Hematopoietic multipotent progenitor cell treated with erythropoietin and hydrocortisone succinate and interleukin-3 and kit ligand, for 15 days (in vitro differentiated cells): ENCODE results near the gene CCP110.
A peak's percentile ranks its signal among the peaks of the same experiment; 100 is the strongest.
"Not testable (repeated sequence)": the region's sequence is repeated elsewhere in the genome, so short reads cannot be mapped to it uniquely, and the experiment has no call there.

Experiments used
- DNase-seq: peaks from one replicate; pipeline ENCODE4 v3.0.0-alpha.2; 2015; ENCODE audit warnings: low spot score

The CCP110 gene

GRCh38 chr16:19513377-19514053 lies 10.2 kb upstream of the CCP110 start:
- no peak for DNase-seq

- DNase-seq = no peak
These were observed 8.0 kb upstream of the CCP110 start for GRCh38 chr16:19515757-19516156.

GRCh38 chr16:19517424-19518089 lies 6.2 kb upstream of the CCP110 start:
- peak; percentile 75 for DNase-seq

GRCh38 chr16:19518388-19518787 lies 5.4 kb upstream of the CCP110 start:
- DNase-seq = no peak

DNA sequence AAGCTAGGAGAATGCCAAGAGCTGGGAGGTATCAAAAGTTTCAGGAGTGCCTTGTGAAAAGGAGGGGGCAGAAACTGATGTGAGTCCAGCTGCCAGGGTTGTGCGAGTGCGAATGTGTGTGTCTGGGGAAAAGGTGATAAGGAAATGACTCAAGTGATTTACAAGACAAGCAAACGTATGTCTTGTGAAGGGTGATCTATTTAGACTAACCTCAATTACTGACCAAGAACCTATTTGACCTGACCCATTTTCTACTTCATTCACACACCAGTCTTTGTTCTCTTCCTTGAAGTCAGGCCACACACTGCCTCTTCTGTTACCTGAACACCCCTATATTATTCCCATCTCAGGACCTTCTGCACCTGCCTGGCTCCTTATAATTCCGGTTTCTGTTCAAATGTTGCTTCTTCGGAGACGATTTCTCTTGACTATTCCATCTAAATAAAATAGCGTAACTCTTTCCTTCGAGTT lies 2.8 kb upstream of the CCP110 start:
- peak; percentile 90 for DNase-seq

DNA sequence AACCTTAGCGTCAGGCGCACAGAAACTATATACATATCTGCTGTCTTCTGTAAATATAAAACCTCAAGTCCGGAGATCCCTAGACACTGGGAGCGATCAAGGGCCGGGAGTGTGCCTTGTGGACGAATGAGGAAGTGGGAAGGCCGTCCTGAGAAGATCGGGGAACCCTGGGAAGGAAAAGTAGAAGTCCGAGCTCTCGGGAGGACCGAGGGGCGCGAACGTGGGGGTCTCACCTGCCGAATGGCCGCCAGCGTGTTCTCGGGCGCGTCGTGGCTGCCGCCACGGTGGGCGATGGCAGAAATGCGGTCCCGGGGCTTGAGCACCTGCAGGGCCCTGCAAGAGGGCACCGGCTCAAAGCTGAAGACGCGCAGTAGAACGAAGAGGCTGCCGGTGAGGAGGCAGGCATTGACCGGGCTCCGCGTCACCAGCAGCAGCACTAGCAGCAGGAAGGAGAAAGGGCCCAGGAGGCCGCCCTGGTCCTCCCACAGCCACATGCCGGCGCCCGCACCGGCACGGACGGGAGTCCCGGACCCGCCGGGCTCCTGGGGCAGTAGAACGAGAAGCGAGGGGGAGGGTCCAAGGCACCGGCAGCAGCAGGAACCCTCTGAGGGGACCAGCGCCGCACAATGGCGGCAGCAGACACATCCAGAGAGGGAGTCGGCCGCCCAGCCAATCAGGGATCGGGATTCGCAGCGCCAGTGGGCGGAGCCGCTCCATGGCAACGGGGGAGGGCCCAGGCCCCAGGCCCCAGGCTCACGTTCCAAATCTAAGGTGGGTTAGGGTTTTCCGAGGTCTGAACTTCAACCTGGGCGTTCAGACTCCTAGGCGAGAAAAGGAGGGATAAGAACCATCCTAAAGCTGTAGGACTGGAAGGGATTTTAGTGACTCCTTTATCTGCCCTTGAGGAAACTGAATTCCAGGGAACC lies 2.0 kb upstream of the CCP110 start, which contains the start of gene GDE1:
TSS of gene GDE1 (minus strand) at position 628 of the 926 bp plus-strand sequence. CDS start at position 494, 134 bp downstream.
- DNase-seq = peak; percentile 92

- DNase-seq = no peak
These were observed 1.4 kb upstream of the CCP110 start for GRCh38 chr16:19522397-19522732.

DNA sequence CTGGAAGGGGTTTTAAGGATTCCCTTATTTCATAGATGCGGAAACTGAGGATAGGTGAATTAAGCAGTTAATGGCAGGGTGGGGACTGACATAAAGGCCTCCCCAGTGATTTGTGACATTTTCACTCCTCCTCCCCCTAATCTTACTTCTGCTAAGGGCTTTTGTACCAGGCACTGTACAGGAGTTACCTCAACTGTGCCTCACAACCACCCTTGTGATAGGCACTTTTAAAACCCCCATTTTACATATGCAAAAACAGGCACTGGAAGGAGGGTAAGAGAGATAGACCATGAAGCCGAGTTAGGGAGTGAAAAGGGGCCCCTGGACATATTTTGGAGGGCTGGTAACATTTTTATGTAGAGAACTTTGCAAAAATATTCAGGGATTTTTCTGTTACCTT lies 982 bp upstream of the CCP110 start:
- DNase-seq = no peak

GRCh38 chr16:19523184-19523558 lies 571 bp upstream of the CCP110 start:
- DNase-seq = no peak

DNA sequence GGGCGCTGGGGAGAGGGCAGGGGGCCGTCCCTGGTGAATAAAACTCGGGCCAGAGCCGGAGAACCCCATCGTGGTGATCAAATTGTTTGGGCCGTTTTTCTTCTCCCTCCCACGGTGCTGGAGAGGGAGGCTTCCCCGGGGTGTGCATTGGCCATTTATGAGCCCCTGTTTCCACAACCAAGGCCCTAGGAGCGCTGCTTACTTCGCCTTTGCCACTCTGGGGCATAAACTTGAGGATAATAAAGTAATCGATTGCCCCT lies 544 bp downstream of the CCP110 start:
- no peak for DNase-seq

- DNase-seq = no peak
These were observed 1.1 kb downstream of the CCP110 start for GRCh38 chr16:19524616-19525384.

GRCh38 chr16:19525385-19525723 lies 1.6 kb downstream of the CCP110 start:
- no peak for DNase-seq

- no peak for DNase-seq
These were observed 3.4 kb downstream of the CCP110 start for GRCh38 chr16:19527161-19527560.

- no peak for DNase-seq
These were observed 4.9 kb downstream of the CCP110 start for GRCh38 chr16:19528666-19529065.

DNA sequence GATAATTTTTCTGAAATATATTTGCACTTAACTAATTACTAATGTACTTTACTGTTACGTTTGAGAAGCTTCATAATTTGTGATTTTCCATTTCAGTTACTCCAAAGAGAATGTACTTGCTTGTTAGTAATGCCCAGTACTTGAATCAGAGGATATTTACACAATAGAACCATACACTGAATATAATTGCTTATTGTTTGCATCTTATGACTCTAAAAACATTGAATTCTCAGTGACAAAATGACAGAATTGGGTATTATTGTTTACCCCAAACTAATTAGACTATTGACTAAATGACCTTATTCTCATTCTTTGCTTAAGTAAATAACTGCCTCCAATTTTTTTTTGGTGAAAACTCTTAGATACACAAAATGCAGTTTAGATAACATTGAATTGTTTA lies 8.9 kb downstream of the CCP110 start:
- no peak for DNase-seq

DNA sequence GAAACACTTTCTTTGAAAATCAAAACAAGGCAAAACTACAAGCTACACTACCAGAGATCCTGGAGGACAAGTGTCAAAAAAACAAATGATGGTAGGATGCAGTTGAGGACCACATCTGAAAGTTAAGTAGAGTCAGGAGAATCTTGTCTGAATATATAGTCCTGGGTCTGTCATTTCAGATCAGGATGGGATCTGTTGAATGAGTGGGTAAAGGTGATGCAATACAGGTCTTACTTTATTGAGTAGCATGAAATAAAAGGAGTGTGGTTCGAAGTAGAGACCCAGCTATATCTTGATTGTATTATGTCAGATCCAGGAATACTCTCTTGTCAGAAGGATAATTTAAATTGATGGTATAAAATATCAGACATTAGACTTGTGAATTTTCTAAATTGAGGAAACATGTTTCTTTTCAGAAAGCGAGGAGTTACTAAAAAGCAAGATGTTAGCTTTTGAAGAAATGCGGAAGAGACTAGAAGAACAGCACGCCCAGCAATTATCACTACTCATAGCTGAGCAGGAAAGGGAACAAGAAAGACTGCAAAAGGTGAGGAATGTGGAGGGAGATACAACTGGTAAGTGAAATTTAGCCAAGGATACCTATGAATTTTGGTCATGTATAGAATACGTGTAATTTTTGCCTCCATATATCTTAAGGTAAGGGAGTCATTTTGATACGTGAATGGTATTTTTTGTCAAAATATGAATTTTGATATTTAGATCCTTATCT lies 16.7 kb downstream of the CCP110 start:
- DNase-seq = no peak

- DNase-seq = no peak
These were observed 18.5 kb downstream of the CCP110 start for GRCh38 chr16:19542138-19542821.

GRCh38 chr16:19543278-19543996 lies 19.7 kb downstream of the CCP110 start:
- not testable (repeated sequence) for DNase-seq

- no peak for DNase-seq
These were observed 24.4 kb downstream of the CCP110 start for GRCh38 chr16:19548144-19548543.

DNA sequence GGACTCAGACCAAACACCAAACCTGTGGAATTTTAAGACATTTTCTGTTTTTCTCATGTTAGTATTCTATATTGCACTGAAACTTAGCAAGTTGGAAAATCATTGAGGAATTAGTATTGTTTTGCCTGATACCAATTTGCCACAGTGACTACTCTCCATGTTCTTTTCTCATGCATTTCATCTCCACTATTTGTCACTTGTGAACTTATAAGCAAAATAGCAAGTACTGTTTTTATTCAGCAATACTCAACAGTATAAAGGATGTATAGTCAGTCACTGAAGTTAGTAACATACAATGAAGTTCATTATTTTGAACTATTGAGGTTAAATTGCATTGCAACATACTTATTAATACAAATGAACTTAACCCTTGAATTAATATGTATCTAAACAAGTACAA lies 25.9 kb downstream of the CCP110 start:
- no peak for DNase-seq
